Type B pancreatic cell (in vitro differentiated cells): Measurements from ENCODE around the gene CENPP. TPM values are rescaled to one million over a fixed set of nuclear protein-coding genes. Genes with fewer than 3 reads are reported as not detected.

Experiments
- DNase-seq: peaks from one replicate; pipeline ENCODE4 v3.0.0; 2021; ENCODE audit warnings: mixed read lengths; ENCODE audit not compliant: unreplicated experiment; ENCODE audit errors: extremely low spot score
- H3K27ac Mint-ChIP-seq: 2 replicates; pipeline ENCODE4 v1.8.0; 2021; ENCODE audit warnings: mild to moderate bottlenecking, mixed read lengths
- H3K27me3 Mint-ChIP-seq: 2 replicates; pipeline ENCODE4 v1.8.0; 2021; ENCODE audit warnings: mixed read lengths
- H3K36me3 Mint-ChIP-seq: 2 replicates; pipeline ENCODE4 v1.8.0; 2021; ENCODE audit warnings: mixed read lengths
- H3K4me1 Mint-ChIP-seq: one replicate; pipeline ENCODE4 v1.8.0; 2021; ENCODE audit warnings: mixed read lengths; ENCODE audit not compliant: unreplicated experiment
- H3K4me3 Mint-ChIP-seq: 2 replicates; pipeline ENCODE4 v1.8.0; 2021; ENCODE audit warnings: mild to moderate bottlenecking, mixed read lengths
- H3K9me3 Mint-ChIP-seq: 2 replicates; pipeline ENCODE4 v1.8.0; 2021; ENCODE audit warnings: mixed read lengths
- total RNA-seq: library from RNA; stranded (reverse); gene quantifications from 2 replicates; pipeline ENCODE4 v1.2.1, GENCODE V29; 2021; ENCODE audit warnings: low replicate concordance
- TF ChIP-seq, protein P1 (sequence below): fragments of 200-600 bp; sonication (generic); conservative IDR thresholded peaks from 2 replicates; pipeline ENCODE4 v1.5.0; 2021; ENCODE audit warnings: antibody characterized with exemption, mild to moderate bottlenecking

Gene CENPP
- total RNA-seq, 1 donor from 2014 or later = 7.6 TPM

- no peak overlapping the region for H3K27ac Mint-ChIP-seq
- TF ChIP-seq, protein P1, sequence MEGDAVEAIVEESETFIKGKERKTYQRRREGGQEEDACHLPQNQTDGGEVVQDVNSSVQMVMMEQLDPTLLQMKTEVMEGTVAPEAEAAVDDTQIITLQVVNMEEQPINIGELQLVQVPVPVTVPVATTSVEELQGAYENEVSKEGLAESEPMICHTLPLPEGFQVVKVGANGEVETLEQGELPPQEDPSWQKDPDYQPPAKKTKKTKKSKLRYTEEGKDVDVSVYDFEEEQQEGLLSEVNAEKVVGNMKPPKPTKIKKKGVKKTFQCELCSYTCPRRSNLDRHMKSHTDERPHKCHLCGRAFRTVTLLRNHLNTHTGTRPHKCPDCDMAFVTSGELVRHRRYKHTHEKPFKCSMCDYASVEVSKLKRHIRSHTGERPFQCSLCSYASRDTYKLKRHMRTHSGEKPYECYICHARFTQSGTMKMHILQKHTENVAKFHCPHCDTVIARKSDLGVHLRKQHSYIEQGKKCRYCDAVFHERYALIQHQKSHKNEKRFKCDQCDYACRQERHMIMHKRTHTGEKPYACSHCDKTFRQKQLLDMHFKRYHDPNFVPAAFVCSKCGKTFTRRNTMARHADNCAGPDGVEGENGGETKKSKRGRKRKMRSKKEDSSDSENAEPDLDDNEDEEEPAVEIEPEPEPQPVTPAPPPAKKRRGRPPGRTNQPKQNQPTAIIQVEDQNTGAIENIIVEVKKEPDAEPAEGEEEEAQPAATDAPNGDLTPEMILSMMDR = no peak
- no peaks in the 10 kb centered on the region for H3K27me3 Mint-ChIP-seq
- no peaks in the 10 kb centered on the region for H3K9me3 Mint-ChIP-seq
- H3K4me3 Mint-ChIP-seq = no peak overlapping the region
- peaks cover 21% of the 10 kb centered on the region for H3K36me3 Mint-ChIP-seq
- DNase-seq = no peak
- H3K4me1 Mint-ChIP-seq = peaks cover 4% of the 10 kb centered on the region
Observed at GRCh38 chr9:92614123-92614510, 288.4 kb downstream of the CENPP start.

DNA sequence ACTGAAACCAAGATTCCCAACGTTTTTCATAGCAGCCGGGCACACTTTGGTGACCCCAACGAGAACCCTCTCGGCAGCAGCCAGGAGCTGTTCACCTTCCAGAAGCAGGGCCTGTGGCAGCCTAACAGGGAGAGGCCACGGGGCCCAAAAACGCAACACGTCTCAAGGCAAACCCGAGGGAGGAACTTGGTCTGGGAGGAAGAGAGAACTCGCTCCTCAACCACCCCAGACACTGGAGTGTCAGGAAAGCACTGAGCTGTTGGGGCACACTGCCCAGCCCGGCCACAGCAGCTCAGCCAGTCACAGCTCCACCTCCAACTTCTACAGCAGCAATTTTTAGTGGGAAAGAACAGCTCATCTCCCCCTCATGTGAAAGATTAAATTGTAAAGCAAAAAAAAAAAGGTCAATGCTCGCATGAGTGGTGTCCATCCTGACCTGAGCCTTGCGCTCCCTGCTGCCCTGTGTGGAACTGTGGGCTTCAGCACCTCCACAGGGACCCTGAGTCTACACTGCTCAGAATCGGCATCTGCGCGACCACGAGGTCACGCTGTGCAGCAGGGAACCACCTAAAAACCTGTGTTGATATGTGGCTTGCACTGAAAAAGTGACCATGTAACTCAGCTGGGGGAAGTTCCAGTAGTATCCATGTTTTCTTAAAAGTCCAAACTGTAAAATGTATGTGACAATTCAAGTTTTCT, 289.2 kb downstream of the CENPP start:
- no peaks in the 10 kb centered on the region for H3K4me1 Mint-ChIP-seq
- no peaks in the 10 kb centered on the region for H3K27me3 Mint-ChIP-seq
- peaks cover 21% of the 10 kb centered on the region for H3K36me3 Mint-ChIP-seq
- TF ChIP-seq, protein P1 = no peak
- no peak overlapping the region for H3K27ac Mint-ChIP-seq
- no peak for DNase-seq
- H3K9me3 Mint-ChIP-seq = no peaks in the 10 kb centered on the region
- no peak overlapping the region for H3K4me3 Mint-ChIP-seq

DNA sequence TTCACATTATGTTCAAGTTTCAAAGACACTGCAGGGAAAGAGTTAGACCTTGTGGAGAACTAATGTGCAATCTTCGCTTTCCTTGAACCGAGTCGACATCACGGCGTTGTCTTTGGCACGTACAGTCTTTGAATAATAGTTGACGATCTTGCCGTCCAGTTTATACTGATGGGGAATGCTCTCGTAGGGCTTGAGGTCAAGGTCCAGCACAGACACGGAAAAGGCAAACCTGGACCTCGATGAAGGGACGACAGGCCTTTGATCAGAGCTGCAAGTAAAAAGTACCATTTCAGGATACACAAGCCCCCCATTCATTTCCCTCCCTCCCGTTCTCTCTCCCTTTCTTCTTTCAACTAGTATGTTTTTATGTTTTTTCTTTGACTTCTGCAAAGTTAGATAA, 290.0 kb downstream of the CENPP start:
- no peak for DNase-seq
- Mint-ChIP-seq H3K4me1 (no peaks in the 10 kb centered on the region), H3K27ac (no peak overlapping the region), H3K27me3 (no peaks in the 10 kb centered on the region), H3K4me3 (no peak overlapping the region), H3K9me3 (no peaks in the 10 kb centered on the region), H3K36me3 (peaks cover 26% of the 10 kb centered on the region)
- TF ChIP-seq, protein P1 = no peak

DNA sequence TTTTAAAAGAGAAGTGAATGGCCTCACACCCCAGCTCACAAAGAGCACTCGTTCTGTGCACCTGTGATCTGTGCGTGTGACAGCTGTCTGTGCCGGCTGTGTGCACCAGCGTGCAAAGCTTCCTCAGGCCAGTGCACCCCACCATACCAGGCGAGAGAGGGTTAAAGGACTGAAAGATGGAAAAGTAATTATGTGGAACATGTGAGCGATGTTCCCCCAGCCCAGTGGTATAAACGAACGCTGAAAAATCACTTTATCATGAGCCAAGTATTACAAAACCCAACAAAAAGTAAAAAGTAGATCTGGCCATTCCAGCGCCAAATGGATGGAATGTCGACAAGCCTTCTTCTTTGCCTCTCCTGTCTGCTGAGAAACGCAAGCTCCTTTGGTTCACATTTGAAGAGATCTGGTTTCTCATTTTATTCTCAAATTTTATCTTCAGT, 290.5 kb downstream of the CENPP start:
- TF ChIP-seq, protein P1 = no peak
- no peak overlapping the region for H3K27ac Mint-ChIP-seq
- no peak overlapping the region for H3K4me3 Mint-ChIP-seq
- no peaks in the 10 kb centered on the region for H3K27me3 Mint-ChIP-seq
- H3K9me3 Mint-ChIP-seq = no peaks in the 10 kb centered on the region
- DNase-seq = no peak
- peaks cover 26% of the 10 kb centered on the region for H3K36me3 Mint-ChIP-seq
- H3K4me1 Mint-ChIP-seq = no peaks in the 10 kb centered on the region

DNA sequence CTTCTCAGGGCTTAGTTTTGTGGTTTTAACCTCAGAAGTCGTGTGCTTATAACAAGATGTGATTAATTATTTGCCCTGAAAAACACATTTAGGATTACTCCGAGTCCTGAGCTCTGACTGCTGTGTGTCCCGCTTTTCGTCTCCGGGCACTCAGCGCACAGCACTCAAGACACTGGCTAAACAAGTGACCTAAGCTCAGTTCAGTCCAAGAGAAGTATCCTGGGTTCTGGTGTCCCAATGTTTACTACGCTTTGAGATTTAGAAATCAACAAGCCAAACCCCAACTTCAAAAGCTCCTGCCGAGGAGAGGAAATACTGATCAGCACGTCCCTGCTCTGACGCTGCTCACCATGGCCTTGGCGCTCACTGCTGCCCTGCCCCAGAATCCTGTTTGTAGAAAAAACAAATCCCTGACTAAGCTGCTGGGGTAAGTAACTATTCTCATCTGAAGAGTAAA, 290.9 kb downstream of the CENPP start:
- Mint-ChIP-seq H3K4me3 (no peak overlapping the region), H3K9me3 (no peaks in the 10 kb centered on the region), H3K27me3 (no peaks in the 10 kb centered on the region), H3K36me3 (peaks cover 22% of the 10 kb centered on the region), H3K4me1 (no peaks in the 10 kb centered on the region), H3K27ac (no peak overlapping the region)
- TF ChIP-seq, protein P1 = no peak
- DNase-seq = no peak
